K562 (cell line): Measurements from ENCODE around the gene TCF19. TPM values are rescaled to one million over a fixed set of nuclear protein-coding genes. Genes with fewer than 3 reads are reported as not detected.

Experiments
- ATAC-seq: fragments of 200-7000 bp; cut with Tn5 transposase; 3 replicates; pipeline ENCODE4 v1.9.1; 2020; ENCODE audit warnings: moderate library complexity
- BruUV-seq: library from RNA; stranded (reverse); fragments of 400-500 nt; replicated peaks from 2 replicates; lab custom pipeline; 2021; lab: Mats Ljungman, UMichigan
- CTCF ChIA-PET: fragments of 300-600 bp; formaldehyde crosslinking; extraction: SDS; loops from one replicate; lab custom pipeline; 2021; ENCODE audit warnings: low intra/inter-chr PET ratio; lab: Yijun Ruan, JAX
- POLR2A ChIA-PET: fragments of 300-600, 350-650 bp; sonication (Branson Sonifier 250); formaldehyde crosslinking; extraction: SDS; loops from one replicate; lab custom pipeline; 2021; ENCODE audit warnings: antibody characterized with exemption, inconsistent platforms; lab: Yijun Ruan, JAX
- DNase-seq, 4 experiments: peaks; one replicate each; pipeline versions ENCODE4 v3.0.0 to v3.0.0-alpha.2; 2011 to 2018; ENCODE audit warnings: low spot score in 3 of 4, mixed read lengths in 3 of 4; ENCODE audit errors: extremely low read depth in 1 of 4
- FAIRE-seq: peaks from 2 replicates; lab custom pipeline; 2011; peaks lifted over from hg19 to GRCh38; lab: Jason Lieb, UNC
- H2AFZ ChIP-seq: 2 replicates; pipeline ENCODE4 v1.6.0; 2011; ENCODE audit warnings: low read depth, low read length, control low read depth, inconsistent platforms
- H3K27ac ChIP-seq: fragments of 200-600 bp; 3 replicates; pipeline ENCODE4 v1.8.0; 2011; ENCODE audit warnings: low read depth, mild to moderate bottlenecking, control low read depth, inconsistent platforms, low read length, moderate library complexity, mixed read lengths; ENCODE audit errors: extremely low read depth
- H3K27me3 ChIP-seq, 2 experiments: fragments of 300-600 bp in 1 of 2; 2 replicates in 1 of 2; 3 replicates in 1 of 2; pipeline versions ENCODE4 v1.6.0 to v1.8.0; 2011; ENCODE audit warnings: inconsistent platforms in 2 of 2, low read length in 2 of 2, mild to moderate bottlenecking in 1 of 2, mixed read lengths in 1 of 2, moderate library complexity in 1 of 2; ENCODE audit not compliant: control insufficient read depth in 2 of 2, insufficient read depth in 2 of 2
- H3K36me3 ChIP-seq: fragments of 300-600 bp; 3 replicates; pipeline ENCODE4 v1.8.0; 2011; ENCODE audit warnings: mild to moderate bottlenecking, low read length, inconsistent platforms; ENCODE audit not compliant: control insufficient read depth, insufficient read depth
- H3K4me1 ChIP-seq, 2 experiments: fragments of 200-600 bp in 1 of 2; replicated peaks in 1 of 2; 2 replicates in 1 of 2; 3 replicates in 1 of 2; pipeline versions ENCODE4 v1.5.1 to v1.8.0; 2011; ENCODE audit warnings: inconsistent platforms in 2 of 2, low read length in 2 of 2, mild to moderate bottlenecking in 1 of 2, mixed read lengths in 1 of 2, moderate library complexity in 1 of 2; ENCODE audit not compliant: control insufficient read depth in 2 of 2, insufficient read depth in 2 of 2
- H3K4me2 ChIP-seq: 2 replicates; pipeline ENCODE4 v1.6.1; 2011; ENCODE audit warnings: low read length, control low read depth, inconsistent platforms, mixed read lengths; ENCODE audit not compliant: insufficient read depth
- H3K4me3 ChIP-seq: fragments of 200-600 bp; sonication (generic), shearing (Covaris generic); 2 replicates; pipeline ENCODE4 v1.5.1; 2016; ENCODE audit warnings: control low read depth, inconsistent platforms
- H3K79me2 ChIP-seq: fragments of 200-600 bp; 3 replicates; pipeline ENCODE4 v1.8.0; 2011; ENCODE audit warnings: low read length, inconsistent platforms; ENCODE audit not compliant: control insufficient read depth, insufficient read depth
- H3K9ac ChIP-seq, 2 experiments: 2 replicates each; pipeline versions ENCODE4 v1.6.0 to v1.6.1; 2011; ENCODE audit warnings: low read depth in 2 of 2, low read length in 2 of 2, control low read depth in 1 of 2, inconsistent platforms in 1 of 2, mild to moderate bottlenecking in 1 of 2, mixed read lengths in 1 of 2; ENCODE audit not compliant: insufficient read depth in 1 of 2
- H3K9me1 ChIP-seq: one replicate; pipeline ENCODE4 v1.6.0; 2011; ENCODE audit warnings: inconsistent platforms, mild to moderate bottlenecking, low read length, moderate library complexity; ENCODE audit not compliant: control insufficient read depth, insufficient read depth
- H3K9me3 ChIP-seq: replicated peaks from 2 replicates; pipeline ENCODE4 v1.5.1; 2011; ENCODE audit warnings: low read depth, low read length, inconsistent platforms; ENCODE audit not compliant: control insufficient read depth, insufficient read depth
- H4K20me1 ChIP-seq: replicated peaks from 2 replicates; pipeline ENCODE4 v1.6.1; 2011; ENCODE audit warnings: low read length, inconsistent platforms, mixed read lengths; ENCODE audit not compliant: control insufficient read depth, insufficient read depth
- KHSRP ChIP-seq: fragments of 450-650 bp; IDR thresholded peaks from 2 replicates; pipeline ENCODE4 v1.6.1; 2017
- SIX5 ChIP-seq, 2 experiments: IDR thresholded peaks; 2 replicates each; pipeline ENCODE4 v1.6.1; 2011; ENCODE audit warnings: low read length in 2 of 2, borderline replicate concordance in 1 of 2, low read depth in 1 of 2, mild to moderate bottlenecking in 1 of 2, moderate library complexity in 1 of 2; ENCODE audit not compliant: insufficient read depth in 1 of 2
- SRSF3 ChIP-seq: fragments of 200-400 bp; formaldehyde crosslinking; IDR thresholded peaks from 2 replicates; pipeline ENCODE4 v1.6.1; 2016; ENCODE audit warnings: mild to moderate bottlenecking, low read length, moderate library complexity; ENCODE audit not compliant: insufficient read depth
- VEZF1 ChIP-seq: fragments of 200-800 bp; sonication (Bioruptor generic); IDR thresholded peaks from 2 replicates; pipeline ENCODE4 v1.6.1; 2017; ENCODE audit warnings: missing genetic modification characterization, missing compliant biosample characterization
- WGBS: fragments of 100-300 bp; shearing (Covaris generic); methylation state at CpG from one replicate; pipeline ENCODE4 v1.1.6; 2016; ENCODE audit warnings: low coverage, mixed read lengths; ENCODE audit not compliant: insufficient coverage; ENCODE audit errors: missing lambda C conversion rate; 5-methylcytosine and 5-hydroxymethylcytosine counted together
- in situ Hi-C: fragments of 300-500 bp; cut with MboI; formaldehyde crosslinking; loops from 4 replicates; pipeline ENCODE4 v1.15.0; 2018; ENCODE audit warnings: inconsistent platforms, mixed read lengths
- intact Hi-C: fragments of 100-400 bp; cut with micrococcal nuclease; formaldehyde crosslinking; loops from 2 replicates; pipeline ENCODE4 v1.14.2; 2022
- polyA plus RNA-seq, 8 experiments: library from polyadenylated mRNA; depleted of rRNA in 4 of 8; stranded (reverse) in 5 of 8; unstranded in 3 of 8; fragments of >200 nt; fragmentation: Nextera tagmentation in 2 of 8; fragmentation: Illumina TruSeq in 1 of 8; extraction: Ambion mirVana in 2 of 8; extraction: Trizol in 1 of 8; gene quantifications; 2 replicates each; pipeline versions ENCODE4 v1.2.1 to v1.2.3, GENCODE V29; 2011 to 2014; ENCODE audit warnings: inconsistent platforms in 1 of 8, missing spikeins in 1 of 8
- total RNA-seq, 7 experiments: library from RNA; depleted of rRNA in 6 of 7; stranded (reverse); fragments of >200 nt in 6 of 7; fragmentation: Illumina TruSeq in 2 of 7; extraction: Trizol in 2 of 7; gene quantifications; 2 replicates each; pipeline versions ENCODE4 v1.2.1 to v1.2.3, GENCODE V29; 2011 to 2021; ENCODE audit warnings: low replicate concordance in 1 of 7

The TCF19 gene
- total and polyA plus RNA-seq, 9 of the 15 experiments (the other 6 are each of a cell fraction or from before 2014, with no cell fraction given): 4.2 to 42.5 (median 25.7) TPM

- POLR2A ChIA-PET: interaction anchor here (0.8 to 1.2 kb wide), 5 partner anchors 10 to 261 kb away, joined by 3 to 5 read pairs (median 3); no protein-coding TSS in a partner anchor
- CTCF ChIA-PET: no interaction called here
These were observed 25.6 kb upstream of the TCF19 start for GRCh38 chr6:31132806-31133205.

More at GRCh38 chr6:31132806-31133205, 25.6 kb upstream of the TCF19 start:
- in situ Hi-C loops: no loop called here
- no peak for FAIRE-seq
- TF ChIP-seq SRSF3 (no peak), KHSRP (no peak), SIX5 (IDR thresholded peaks at IDR 0.05; ENCODE audit: borderline replicate concordance in 1 of 2, insufficient read depth in 1 of 2, low read depth in 1 of 2, low read length in 2 of 2) (no peak), VEZF1 (no peak)
- TF ChIP-seq, all 486 proteins: peak for 0
- no peaks in the 10 kb centered on the region for H3K79me2 ChIP-seq
- DNase-seq (no peak), ATAC-seq (no peak)
- no peak overlapping the region for H3K4me3 ChIP-seq
- H3K36me3 ChIP-seq: no peaks in the 10 kb centered on the region
- H3K9me1 ChIP-seq: no peaks in the 10 kb centered on the region
- intact Hi-C loops: no loop called here
- H4K20me1 ChIP-seq: peaks cover 3% of the 10 kb centered on the region; the same call in 1 of the 2 replicates
- H3K4me2 ChIP-seq: no peak overlapping the region
- H3K4me1 ChIP-seq: peaks cover 2 to 5% of the 10 kb centered on the region in 2 experiments; a peak in 3 of 5 replicates
- no peak overlapping the region for H2AFZ ChIP-seq
- BruUV-seq: no TSS peak
- H3K9me3 ChIP-seq: no peaks in the 10 kb centered on the region
- H3K27me3 ChIP-seq: peaks cover 18 to 45% of the 10 kb centered on the region in 2 experiments
- WGBS: 4% methylated on average over 6 of the region's 6 CpGs
- no peak overlapping the region for H3K9ac ChIP-seq
- H3K27ac ChIP-seq: no peak overlapping the region
